Gastroesophageal sphincter (tissue), 4 donors: Measurements from ENCODE around the gene SPANXN2. TPM values are rescaled to one million over a fixed set of nuclear protein-coding genes. Genes with fewer than 3 reads are reported as not detected.
"Not testable (repeated sequence)": the region's sequence is repeated elsewhere in the genome, so short reads cannot be mapped to it uniquely, and the experiment has no call there.

Experiments used
- ATAC-seq: fragments of 150-250 bp; one replicate; pipeline ENCODE4 v1.9.1; 2016; ENCODE audit warnings: mild to moderate bottlenecking, moderate library complexity
- H3K27ac ChIP-seq, 4 donors: fragments of 200-600 bp; sonication (generic) in 3 of 4; 1 replicate in 3 of 4; 2 replicates in 1 of 4; pipeline ENCODE4 v1.5.1; 2016 to 2019
- H3K27me3 ChIP-seq: fragments of 200-600 bp; sonication (generic); one replicate; pipeline ENCODE4 v1.5.1; 2019
- H3K36me3 ChIP-seq, 2 donors: fragments of 200-600 bp; sonication (generic); one replicate each; pipeline ENCODE4 v1.5.1; 2019; ENCODE audit warnings: control low read depth in 1 of 2
- H3K4me1 ChIP-seq, 3 donors: fragments of 200-600 bp; sonication (generic); 1 replicate in 2 of 3; 2 replicates in 1 of 3; pipeline ENCODE4 v1.5.1; 2016 to 2019; ENCODE audit warnings: control low read depth in 2 of 3
- H3K4me3 ChIP-seq, 2 donors: fragments of 200-600 bp; sonication (generic); one replicate each; pipeline ENCODE4 v1.5.1; 2019; ENCODE audit warnings: mild to moderate bottlenecking in 1 of 2, moderate library complexity in 1 of 2
- H3K9me3 ChIP-seq, 3 donors: fragments of 200-600 bp; sonication (generic); one replicate each; pipeline ENCODE4 v1.5.1; 2017 to 2019; ENCODE audit warnings: control low read depth in 2 of 3
- EP300 ChIP-seq: sonication (generic); formaldehyde crosslinking; IDR thresholded peaks from one replicate; pipeline ENCODE4 v1.6.1; 2017; ENCODE audit warnings: antibody characterized with exemption, mild to moderate bottlenecking
- POLR2A ChIP-seq, 2 donors: fragments of 450-650 bp; IDR thresholded peaks; one replicate each; pipeline ENCODE4 v1.6.1; 2017; ENCODE audit warnings: antibody characterized with exemption in 2 of 2, mild to moderate bottlenecking in 2 of 2, moderate library complexity in 1 of 2
- POLR2AphosphoS5 ChIP-seq: sonication (generic); formaldehyde crosslinking; IDR thresholded peaks from one replicate; pipeline ENCODE4 v1.6.1; 2017; ENCODE audit warnings: antibody characterized with exemption
- WGBS, 2 donors: methylation state at CpG; one replicate each; pipeline ENCODE4 v1.1.5; 2018; ENCODE audit warnings: low coverage in 1 of 2; 5-methylcytosine and 5-hydroxymethylcytosine counted together
- total RNA-seq, 4 donors: library from RNA; depleted of rRNA; stranded (reverse); fragments of >200 nt; gene quantifications; one replicate each; pipeline ENCODE4 v1.1.0, GENCODE V29; 2016
- TF ChIP-seq, protein P1 (sequence below), 4 experiments: fragments of 200-600 bp in 2 of 4; fragments of 450-650 bp in 2 of 4; sonication (generic) in 1 of 4; IDR thresholded peaks; one replicate each; pipeline ENCODE4 v1.5.1; 2017 to 2019; ENCODE audit warnings: antibody characterized with exemption in 4 of 4, mild to moderate bottlenecking in 2 of 4, moderate library complexity in 2 of 4

The SPANXN2 gene
- not detected for total RNA-seq

- WGBS, 2 donors: 39% methylated on average over 2 of the region's 2 CpGs; no CpG with 5 or more reads in 1 of the 2 donors
- H3K27me3 ChIP-seq, H3K36me3 ChIP-seq, H3K4me3 ChIP-seq, H3K27ac ChIP-seq, ATAC-seq, H3K9me3 ChIP-seq, H3K4me1 ChIP-seq: not testable (repeated sequence)
Measured at GRCh38 chrX:143720652-143721051, at the start of gene SPANXN2. Gene SPANXN2 (minus strand): TSS chrX:143720752. CDS start chrX:143720668, 84 bp downstream.

DNA sequence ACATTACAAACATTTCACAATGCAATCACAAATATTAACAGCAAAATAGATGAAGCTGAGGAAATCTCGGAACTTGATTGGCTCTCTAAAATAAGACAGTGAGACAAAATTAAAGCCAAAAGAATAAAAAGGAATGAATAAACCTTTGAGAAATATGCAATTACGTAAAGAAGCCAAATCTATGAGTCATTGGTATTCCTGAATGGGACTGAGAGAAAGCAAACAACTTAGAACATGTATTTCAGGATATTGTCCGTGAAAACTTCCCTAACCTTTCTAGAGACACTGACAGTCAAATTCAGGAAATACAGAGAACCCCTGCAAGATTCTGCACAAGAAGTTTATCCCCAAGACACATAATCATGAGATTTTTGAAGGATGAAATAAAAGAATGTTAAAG, 48.4 kb upstream of the SPANXN2 start:
- no peaks in the 10 kb centered on the region for H3K36me3 ChIP-seq
- TF ChIP-seq, protein P1, sequence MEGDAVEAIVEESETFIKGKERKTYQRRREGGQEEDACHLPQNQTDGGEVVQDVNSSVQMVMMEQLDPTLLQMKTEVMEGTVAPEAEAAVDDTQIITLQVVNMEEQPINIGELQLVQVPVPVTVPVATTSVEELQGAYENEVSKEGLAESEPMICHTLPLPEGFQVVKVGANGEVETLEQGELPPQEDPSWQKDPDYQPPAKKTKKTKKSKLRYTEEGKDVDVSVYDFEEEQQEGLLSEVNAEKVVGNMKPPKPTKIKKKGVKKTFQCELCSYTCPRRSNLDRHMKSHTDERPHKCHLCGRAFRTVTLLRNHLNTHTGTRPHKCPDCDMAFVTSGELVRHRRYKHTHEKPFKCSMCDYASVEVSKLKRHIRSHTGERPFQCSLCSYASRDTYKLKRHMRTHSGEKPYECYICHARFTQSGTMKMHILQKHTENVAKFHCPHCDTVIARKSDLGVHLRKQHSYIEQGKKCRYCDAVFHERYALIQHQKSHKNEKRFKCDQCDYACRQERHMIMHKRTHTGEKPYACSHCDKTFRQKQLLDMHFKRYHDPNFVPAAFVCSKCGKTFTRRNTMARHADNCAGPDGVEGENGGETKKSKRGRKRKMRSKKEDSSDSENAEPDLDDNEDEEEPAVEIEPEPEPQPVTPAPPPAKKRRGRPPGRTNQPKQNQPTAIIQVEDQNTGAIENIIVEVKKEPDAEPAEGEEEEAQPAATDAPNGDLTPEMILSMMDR (IDR thresholded peaks at IDR 0.05): no peak
- no peak for TF ChIP-seq EP300
- TF ChIP-seq POLR2AphosphoS5: no peak
- no peak for TF ChIP-seq POLR2A (IDR thresholded peaks at IDR 0.05)
- H3K4me1 ChIP-seq: no peaks in the 10 kb centered on the region
- H3K27me3 ChIP-seq: no peaks in the 10 kb centered on the region
- ATAC-seq: no peak
- no peak overlapping the region for H3K4me3 ChIP-seq
- H3K27ac ChIP-seq: no peak overlapping the region
- H3K9me3 ChIP-seq: no peaks in the 10 kb centered on the region
- 36 to 100% methylated on average over 1 to 3 of the region's 3 CpGs for WGBS, 2 donors

- not testable (repeated sequence) for H3K27me3 ChIP-seq, H3K36me3 ChIP-seq, H3K4me3 ChIP-seq, H3K4me1 ChIP-seq, H3K27ac ChIP-seq, ATAC-seq, H3K9me3 ChIP-seq
- WGBS, 2 donors: no CpG with 5 or more reads among the region's 12 CpGs
Measured at GRCh38 chrX:143767789-143768188, 47.2 kb upstream of the SPANXN2 start.

- Histone ChIP-seq H3K4me3 (no peak overlapping the region), H3K4me1 (no peaks in the 10 kb centered on the region), H3K36me3 (no peaks in the 10 kb centered on the region), H3K9me3 (no peaks in the 10 kb centered on the region), H3K27ac (no peak overlapping the region), H3K27me3 (no peaks in the 10 kb centered on the region)
- ATAC-seq: no peak
- TF ChIP-seq, protein P1 (IDR thresholded peaks at IDR 0.05): no peak
- no peak for TF ChIP-seq POLR2AphosphoS5
- 90% methylated on average over 2 to 6 of the region's 7 CpGs for WGBS, 2 donors
Measured at GRCh38 chrX:143757887-143758286, 37.3 kb upstream of the SPANXN2 start.

- Histone ChIP-seq H3K9me3 (no peaks in the 10 kb centered on the region), H3K4me3 (no peak overlapping the region), H3K36me3 (no peaks in the 10 kb centered on the region), H3K27me3 (no peaks in the 10 kb centered on the region), H3K27ac (no peak overlapping the region), H3K4me1 (no peaks in the 10 kb centered on the region)
- WGBS, 2 donors: 80% methylated on average over 5 of the region's 37 CpGs; no CpG with 5 or more reads in 1 of the 2 donors
- no peak for ATAC-seq
- no peak for TF ChIP-seq EP300
- TF ChIP-seq POLR2A (IDR thresholded peaks at IDR 0.05): no peak
- TF ChIP-seq POLR2AphosphoS5: no peak
- TF ChIP-seq, protein P1 (IDR thresholded peaks at IDR 0.05): no peak
Measured at GRCh38 chrX:143757375-143757774, 36.8 kb upstream of the SPANXN2 start.

DNA sequence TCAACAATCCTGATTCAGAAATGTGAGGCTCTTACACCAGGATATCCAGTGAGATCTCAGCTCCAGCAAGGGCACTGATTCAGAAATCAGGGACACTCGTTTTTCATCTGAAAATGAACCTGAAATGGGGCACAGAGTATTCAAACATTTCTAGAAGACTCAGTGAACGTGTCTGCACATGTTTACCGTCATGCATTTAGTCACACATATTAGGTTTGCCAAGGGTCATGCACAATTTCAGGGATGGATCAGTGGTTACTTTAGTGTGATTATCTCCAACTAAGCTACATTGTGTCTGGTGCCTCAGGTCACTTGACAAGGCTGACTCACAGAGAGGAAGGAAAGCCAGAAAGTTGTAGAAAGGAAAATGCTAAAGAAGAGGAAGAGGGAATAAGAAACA, 33.6 kb upstream of the SPANXN2 start:
- TF ChIP-seq POLR2A (IDR thresholded peaks at IDR 0.05) (no peak), EP300 (no peak), POLR2AphosphoS5 (no peak)
- TF ChIP-seq, protein P1 (IDR thresholded peaks at IDR 0.05): no peak
- Histone ChIP-seq H3K4me3 (no peak overlapping the region), H3K36me3 (no peaks in the 10 kb centered on the region), H3K27ac (no peak overlapping the region), H3K4me1 (no peaks in the 10 kb centered on the region), H3K9me3 (no peaks in the 10 kb centered on the region), H3K27me3 (no peaks in the 10 kb centered on the region)
- no peak for ATAC-seq
- WGBS, 2 donors: 51 to 64% methylated on average over 3 of the region's 3 CpGs
